DMS53 treated with DMSO at 0.1 percent for 48 hours (cell line): ENCODE data around the gene CDC16.
A peak's percentile ranks its signal among the peaks of the same experiment; 100 is the strongest.
"Not testable (repeated sequence)": the region's sequence is repeated elsewhere in the genome, so short reads cannot be mapped to it uniquely, and the experiment has no call there.

Source experiments
- DNase-seq: peaks from one replicate; lab custom pipeline; 2025; ENCODE audit not compliant: unreplicated experiment; lab: John Stamatoyannopoulos, UW

CDC16 gene, protein sequence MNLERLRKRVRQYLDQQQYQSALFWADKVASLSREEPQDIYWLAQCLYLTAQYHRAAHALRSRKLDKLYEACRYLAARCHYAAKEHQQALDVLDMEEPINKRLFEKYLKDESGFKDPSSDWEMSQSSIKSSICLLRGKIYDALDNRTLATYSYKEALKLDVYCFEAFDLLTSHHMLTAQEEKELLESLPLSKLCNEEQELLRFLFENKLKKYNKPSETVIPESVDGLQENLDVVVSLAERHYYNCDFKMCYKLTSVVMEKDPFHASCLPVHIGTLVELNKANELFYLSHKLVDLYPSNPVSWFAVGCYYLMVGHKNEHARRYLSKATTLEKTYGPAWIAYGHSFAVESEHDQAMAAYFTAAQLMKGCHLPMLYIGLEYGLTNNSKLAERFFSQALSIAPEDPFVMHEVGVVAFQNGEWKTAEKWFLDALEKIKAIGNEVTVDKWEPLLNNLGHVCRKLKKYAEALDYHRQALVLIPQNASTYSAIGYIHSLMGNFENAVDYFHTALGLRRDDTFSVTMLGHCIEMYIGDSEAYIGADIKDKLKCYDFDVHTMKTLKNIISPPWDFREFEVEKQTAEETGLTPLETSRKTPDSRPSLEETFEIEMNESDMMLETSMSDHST

DNA sequence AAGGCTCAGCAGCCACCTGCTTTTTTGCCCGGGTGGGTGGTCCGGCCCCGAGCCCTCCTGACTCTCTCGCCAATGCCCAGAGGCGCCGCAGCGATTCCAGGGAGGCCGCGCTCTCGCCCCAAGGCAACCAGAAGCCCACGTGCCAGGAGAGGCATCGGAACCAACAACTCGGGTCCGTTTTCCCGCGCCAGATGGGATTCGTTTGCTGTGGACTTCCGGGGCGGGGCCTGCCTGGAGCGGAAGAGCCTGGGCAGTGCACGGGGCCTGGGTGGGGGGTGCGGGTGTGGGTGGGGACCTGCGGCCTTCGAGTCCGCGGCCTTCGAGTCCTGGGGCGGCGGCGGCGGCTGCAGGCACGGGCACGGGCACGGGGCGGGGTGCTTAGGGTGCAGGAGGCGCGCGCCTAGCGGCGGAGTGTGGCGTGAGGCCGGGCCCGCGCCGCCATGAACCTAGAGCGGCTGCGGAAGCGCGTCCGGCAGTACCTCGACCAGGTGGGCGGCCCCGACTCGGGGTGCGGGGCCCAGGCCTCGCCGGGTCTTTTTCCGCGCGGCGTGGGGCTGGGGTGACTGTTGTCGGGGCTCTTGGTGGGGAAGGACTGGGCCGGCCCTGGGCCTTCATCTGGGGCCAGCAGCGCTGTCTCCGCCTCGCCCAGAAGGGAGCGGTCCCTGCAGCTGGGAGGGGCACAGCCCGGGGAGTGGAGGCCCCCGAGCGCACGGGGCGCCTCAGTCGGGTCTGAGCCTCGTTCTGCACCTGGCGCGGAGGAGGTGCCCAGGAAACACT is at the start of gene CDC16:
CDC16 (plus strand) TSS at position 253 of the 777 bp plus-strand sequence; CDS start at position 441, 188 bp downstream.
- DNase-seq: peak; percentile 50

DNA sequence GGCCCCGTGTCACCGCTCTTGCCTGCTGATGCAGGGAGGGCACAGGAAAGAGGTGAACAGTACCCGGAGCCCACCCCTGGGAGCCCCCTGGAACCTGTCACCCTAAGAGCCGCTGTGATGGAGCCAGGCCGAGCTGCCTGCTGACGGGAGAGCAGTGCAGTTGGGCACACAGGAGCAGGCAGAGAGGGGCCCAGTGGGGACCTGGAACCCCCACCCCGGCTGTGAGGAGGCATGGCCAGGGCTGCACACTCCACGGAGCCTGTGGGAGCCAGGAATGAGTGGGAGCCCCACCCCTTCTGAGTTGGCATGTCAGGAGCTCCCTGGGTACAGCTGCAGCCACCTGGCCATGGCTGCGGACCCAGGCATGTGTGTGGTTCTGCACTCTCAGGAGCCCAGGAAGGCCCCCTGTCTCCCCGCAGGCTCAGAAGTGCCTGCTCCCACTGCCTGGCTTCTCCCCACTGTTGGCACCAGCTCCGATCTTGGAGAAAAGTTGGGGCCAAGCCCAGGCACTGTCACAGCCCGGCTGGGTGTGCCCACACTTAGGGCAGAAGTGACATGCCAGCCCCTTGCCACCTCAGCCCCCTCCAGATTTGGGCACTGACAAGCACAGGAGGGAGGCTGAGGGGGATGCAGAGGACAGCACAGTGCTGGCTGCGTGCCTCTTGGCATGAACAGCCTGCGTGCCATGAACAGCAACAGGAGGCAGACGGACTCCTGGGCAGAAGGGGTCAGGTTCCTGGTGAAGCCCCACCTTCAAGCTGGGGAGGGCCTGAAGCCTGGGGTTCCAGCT is 49.3 kb upstream of the CDC16 start:
- DNase-seq: no peak

DNA sequence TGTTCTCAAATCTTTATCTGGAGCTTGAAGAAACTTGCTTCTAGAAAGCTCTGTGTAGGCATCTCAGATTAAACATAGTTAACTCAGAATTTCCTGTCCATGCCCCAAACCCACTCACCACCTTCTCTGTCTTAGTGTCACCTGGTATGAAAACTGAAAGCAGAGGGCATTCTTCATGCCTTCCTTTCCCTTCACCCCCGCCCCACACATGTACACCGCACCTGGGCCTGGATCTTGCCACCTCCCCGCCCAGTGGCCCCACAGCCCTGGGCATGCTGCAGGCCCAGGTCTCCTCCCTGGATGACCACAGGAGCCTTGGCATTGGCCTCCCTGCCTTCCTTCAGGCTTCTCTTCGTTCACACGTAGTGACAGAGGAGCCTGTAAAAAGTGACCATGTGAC is 39.8 kb upstream of the CDC16 start:
- no peak for DNase-seq

DNA sequence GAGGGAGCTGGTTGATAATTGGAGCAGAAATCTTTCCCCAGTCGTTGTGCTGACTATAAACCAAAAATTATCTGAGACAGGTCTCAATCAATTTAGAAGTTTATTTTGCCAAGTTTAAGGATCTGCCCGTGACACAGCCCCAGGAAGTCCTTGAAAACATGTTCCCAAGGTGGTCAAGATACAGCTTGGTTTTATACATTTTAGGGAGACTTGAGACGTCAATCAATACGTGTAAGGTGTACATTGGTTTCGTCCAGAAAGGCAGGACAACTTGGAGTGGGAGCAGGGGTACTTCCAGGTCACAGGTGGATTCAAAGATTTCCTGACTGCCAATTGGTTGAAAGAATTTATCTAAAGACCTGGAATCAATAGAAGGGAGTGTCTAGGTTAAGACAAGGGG is 38.1 kb upstream of the CDC16 start:
- DNase-seq: no peak

DNA sequence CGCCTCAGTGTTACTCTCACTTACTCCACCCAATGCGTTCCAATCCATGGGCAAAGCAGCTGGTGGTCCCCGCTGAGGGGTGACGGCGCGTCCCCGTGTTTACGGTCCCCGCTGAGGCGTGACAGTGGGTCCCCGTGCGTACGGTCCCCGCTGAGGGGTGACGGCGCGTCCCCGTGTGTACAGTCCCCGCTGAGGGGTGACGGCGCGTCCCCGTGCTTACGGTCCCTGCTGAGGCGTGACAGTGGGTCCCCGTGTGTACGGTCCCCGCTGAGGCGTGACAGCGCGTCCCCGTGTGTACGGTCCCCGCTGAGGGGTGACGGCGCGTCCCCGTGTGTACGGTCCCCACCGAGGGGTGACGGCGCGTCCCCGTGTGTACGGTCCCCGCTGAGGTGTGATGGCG is 36.1 kb upstream of the CDC16 start:
- no peak for DNase-seq

DNA sequence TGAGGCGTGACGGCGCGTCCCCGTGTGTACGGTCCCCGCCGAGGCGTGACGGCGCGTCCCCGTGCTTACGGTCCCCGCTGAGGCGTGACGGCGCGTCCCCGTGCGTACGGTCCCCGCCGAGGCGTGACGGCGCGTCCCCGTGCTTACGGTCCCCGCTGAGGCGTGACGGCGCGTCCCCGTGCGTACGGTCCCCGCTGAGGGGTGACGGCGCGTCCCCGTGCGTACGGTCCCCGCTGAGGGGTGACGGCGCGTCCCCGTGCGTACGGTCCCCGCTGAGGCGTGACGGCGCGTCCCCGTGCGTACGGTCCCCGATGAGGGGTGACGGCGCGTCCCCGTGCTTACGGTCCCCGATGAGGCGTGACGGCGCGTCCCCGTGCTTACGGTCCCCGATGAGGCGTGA is 35.2 kb upstream of the CDC16 start:
- not testable (repeated sequence) for DNase-seq

DNA sequence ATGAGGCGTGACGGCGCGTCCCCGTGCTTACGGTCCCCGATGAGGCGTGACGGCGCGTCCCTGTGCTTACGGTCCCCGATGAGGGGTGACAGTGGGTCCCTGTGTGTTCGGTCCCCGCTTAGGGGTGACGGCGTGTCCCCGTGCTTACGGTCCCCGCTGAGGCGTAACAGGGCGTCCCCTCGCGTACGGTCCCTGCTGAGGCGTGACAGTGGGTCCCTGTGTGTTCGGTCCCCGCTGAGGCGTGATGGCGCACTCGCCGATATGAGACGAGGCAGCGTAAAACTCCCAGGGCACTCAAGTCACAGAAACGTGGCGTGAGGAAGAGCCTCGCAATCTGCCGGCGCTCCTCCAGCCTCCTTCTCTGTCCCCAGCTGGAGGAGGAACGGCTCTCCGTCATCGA is 34.7 kb upstream of the CDC16 start:
- DNase-seq: no peak

DNA sequence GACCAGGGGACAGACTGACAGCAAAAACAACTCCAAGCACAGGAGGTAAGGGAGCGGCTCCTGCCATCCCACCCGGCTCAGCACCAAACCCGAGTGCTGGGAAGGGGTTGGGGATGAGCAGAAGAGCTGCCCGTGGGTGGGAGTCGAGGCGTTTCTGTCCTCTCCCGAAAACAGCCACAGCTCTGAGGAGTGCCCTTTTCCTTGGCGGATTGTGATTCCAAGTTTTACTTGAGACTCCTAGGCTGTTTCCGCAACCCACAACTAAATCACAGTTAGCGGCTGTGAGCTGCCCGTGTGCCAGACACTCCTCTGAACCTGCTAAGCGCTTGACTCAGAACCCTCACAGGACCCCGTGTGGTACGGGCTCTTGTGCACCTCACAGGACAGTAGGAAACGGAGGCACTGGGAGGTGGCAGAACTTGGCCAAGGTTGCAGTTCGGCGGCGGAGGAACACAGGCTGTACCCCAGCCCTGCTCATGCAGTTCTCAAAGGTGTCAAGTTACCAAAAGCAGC is 34.2 kb upstream of the CDC16 start:
- DNase-seq: no peak

DNA sequence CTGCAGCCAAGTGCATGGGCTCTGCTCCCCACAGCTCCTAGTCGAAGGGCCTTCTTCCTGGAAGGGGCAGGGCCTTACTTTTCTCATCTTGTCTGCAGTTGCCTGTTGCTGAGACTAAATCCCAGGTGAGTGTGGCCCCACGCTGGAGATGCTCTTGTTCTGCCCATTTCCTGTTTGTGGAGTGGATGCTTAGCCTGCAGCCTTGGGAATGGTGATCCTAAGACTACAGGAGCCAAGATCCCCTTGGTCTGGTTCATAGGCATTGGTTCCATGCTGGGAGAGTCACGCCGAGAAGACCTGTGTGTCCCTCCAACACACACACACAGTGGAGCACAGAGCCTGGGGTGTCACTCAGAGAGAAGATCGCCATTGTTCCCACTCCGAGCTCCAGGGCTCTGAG is 32.1 kb upstream of the CDC16 start:
- DNase-seq: no peak

DNA sequence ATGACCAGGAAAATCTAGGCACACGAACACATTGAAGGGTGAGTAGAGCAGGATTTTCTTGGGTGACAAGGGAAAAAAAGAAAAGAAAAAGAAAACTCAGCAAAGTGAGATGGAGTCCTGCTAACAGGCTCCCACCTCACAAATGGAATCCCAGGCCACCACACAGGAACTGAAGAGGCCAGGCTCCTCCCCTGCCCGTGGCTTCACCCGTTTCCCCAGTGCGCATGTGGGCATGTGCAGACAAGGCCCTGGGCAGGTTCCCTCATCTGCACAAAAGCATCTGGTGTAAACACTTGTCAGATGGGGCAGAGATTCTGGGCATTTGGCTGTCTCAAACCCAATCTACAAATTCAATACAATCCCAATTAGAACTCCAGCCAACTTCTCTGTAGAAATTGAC is 31.2 kb upstream of the CDC16 start:
- DNase-seq: no peak

DNA sequence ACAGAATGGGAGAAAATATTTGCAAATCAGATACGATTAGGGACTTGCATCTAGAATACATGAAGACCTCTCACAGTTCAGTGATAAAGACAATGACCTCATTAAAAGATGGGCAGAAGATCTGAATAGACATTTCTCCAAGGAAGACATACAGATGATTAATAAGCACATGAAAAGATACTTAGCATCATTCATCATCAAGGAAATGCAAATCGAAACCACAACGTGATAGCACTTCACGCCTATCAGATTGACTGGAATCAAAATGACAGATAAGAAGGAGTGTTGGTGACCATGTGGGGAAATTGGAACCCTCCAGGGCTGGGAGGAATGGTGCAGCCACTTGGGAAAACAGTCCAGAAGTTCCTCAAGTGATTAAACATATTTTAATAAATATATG is 29.8 kb upstream of the CDC16 start:
- no peak for DNase-seq

DNA sequence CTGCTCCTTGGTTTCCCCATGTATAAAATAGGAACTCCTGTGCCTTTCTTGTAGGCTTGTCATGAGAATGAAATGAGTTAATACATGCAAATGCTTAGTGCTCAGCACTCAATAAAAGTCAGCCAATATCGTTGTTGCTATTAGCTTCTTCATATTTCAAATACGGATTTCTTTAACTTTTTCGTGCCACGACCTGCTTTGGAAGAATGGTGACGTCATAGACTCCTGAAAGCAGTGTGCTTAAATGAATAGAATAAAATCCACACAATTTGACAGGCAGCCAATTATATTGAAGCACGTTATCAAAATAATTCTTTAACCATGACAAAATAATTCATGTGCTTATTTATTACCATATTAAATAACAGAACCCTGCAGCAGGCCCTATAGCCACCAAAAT is 26.6 kb upstream of the CDC16 start:
- DNase-seq: no peak

DNA sequence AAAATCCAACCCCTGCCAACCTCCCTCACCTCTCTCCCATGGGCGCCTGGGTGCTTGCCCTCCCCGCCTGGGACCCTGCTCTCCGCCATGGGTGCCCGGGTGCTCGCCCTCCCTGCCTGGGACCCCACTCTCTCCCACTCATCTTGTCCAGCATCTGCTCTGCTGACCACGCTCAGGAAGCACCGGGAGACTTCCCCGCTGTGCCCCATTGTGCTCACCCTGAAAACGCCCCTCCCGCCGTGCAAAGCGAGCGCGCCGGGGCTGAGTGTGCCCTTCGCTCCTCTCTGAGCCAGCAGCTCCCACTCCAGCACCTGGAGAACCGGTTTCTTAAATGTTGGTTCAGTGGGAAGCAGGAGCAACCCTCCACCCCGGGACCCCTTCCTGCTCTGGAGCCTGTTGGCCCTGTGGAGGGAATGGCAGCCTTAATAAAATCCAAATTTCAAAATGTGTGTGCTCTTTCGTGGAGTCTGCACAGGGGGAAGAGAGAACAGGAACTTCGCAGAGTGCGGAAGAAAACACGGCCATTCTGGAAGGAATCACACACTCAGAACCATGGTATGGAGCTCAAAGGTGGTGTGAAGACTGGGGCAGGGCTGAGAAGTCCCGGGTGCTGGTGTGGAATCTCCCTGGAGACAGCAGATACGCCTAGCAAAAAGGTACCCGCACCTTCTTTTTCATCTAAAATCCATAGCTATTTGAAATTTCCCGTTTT is 23.1 kb upstream of the CDC16 start:
- no peak for DNase-seq

DNA sequence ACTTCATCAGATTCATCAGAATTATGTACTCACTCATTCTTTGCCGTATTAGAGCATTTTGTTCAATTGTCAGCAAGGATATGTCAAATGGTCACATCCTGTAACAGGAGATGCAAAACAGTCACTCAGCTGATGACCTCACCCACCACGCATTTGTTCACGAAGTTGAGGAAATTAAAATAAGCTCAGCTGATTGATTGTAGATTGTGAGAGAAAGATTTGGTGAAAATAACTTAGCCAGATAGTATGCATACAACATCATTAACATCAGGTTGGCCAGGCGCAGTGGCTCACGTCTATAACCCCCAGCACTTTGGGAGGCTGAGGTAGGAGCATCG is 22.6 kb upstream of the CDC16 start:
- DNase-seq: no peak

DNA sequence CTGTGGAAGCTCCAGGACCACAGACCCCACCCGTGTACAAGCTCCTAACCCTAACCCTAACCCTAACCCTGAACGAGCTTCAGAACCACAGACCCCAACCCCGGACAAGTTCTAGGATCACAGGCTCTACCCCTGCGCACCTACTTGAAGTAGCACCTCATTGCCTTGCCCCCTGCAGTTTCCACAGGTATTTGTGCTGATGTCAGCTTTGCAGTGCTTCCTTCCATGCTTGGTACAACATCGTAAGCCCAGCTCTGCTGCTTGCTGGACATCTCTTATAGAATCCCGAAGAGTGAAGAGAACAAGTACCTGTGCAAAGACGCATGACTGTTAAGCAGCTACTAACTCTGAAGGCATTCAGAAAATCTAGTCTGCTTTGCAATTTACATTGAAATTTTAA is 20.7 kb upstream of the CDC16 start:
- DNase-seq: no peak

DNA sequence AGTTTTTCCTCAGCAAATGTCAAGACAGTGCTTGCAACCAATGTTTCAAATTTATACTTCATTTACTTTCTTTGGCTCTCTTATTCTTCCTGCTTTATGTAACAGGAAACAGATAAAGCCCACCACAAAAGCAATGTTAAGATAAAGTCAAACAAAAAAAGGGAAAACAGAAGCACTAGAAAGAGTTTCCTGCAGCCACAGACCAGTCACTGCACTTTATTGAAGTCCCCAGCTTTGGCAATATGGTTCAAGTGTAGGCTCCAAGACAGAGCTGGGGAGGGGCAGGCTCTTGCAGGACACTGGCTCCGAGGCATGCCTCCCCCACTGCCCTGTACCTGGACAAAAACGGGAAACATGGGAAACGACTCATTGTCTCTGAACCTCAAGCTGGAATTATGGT is 15.3 kb upstream of the CDC16 start:
- no peak for DNase-seq

DNA sequence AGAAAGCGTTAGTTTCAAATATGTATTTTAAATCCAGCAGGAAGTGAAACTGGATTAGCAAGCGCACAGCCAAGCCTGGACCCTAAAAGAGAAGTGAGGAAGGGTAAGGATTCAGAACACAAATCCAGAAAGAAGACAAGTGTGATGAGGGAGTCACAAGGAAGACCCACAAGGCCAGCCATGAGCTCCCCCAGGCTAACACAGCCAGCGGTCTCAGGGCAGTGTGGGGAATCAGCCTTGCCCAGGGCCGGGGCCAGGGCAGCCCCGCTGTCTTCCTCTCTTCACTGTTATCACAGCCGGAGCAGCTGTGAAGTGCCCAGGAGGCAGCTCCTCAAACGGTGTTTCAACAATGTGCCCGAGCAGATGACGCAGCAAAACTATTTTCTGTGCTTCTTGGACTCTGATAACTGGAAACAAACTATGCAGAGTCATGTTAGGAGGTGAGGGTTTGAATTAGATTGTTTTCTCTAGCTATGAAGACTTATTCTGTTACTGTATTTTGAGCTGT is 12.2 kb upstream of the CDC16 start:
- no peak for DNase-seq

DNA sequence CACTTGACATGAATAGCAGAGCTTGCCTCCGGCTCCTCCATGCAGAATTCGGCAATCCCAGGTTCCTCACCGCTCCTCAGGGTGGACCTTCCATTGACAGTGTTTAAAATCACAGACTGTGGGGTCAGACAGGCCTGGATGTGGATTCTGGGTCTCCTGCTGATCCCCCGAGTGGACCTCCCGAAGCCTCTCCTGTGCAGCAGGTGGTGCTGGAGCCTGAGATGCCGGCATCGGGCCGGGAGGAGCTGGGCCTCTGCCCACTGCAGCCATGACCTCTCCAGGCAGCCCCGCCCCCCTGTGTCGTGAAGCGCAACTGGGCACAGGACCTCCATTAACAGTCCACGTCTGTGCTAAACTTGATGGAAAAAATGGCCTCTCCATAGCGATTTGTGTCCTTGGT is 10.5 kb upstream of the CDC16 start:
- no peak for DNase-seq

DNA sequence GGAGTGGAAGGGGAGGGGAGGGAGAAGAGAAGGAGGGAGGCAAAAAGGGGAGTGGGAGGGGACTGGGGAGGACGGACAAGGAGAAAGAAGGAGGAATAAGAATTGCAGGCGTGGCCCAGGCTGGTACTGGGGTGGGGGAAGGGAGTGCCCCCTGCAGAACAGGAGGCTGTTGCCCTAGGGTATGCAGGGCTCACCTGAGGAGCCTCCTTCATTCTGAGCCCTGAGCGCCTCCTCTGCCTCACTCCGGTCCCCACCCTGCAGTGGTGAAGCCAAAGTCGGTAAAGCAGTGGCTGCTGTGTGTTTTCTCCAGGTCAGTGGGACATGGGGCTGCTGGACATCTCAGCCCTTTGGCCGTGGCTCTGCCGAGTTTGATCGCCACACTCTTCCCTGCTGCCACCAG is 9.1 kb upstream of the CDC16 start:
- DNase-seq: no peak

DNA sequence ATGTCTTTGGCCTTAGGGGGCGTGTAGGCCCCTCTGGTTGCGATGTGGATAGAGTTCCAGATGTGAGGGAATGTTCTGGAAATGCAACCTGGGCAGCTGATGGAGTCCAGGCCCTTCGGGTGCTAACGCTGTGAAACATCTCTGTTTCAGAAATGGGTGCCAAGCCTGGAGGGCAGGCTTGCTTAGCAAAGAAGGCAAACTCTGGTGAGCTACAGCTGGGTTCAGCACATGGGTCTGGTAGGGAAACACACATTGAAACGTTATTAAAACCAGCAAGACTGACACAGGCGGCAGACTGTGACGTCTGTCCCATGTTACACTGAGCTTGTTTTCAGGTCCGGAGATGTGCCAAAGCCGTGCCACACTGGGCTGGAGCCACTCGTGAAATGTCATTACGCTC is 8.6 kb upstream of the CDC16 start:
- no peak for DNase-seq
